Measurements from ENCODE around the gene DYNLT2.
"Not testable (repeated sequence)": the region's sequence is repeated elsewhere in the genome, so short reads cannot be mapped to it uniquely, and the experiment has no call there.

DYNLT2 gene

DNA sequence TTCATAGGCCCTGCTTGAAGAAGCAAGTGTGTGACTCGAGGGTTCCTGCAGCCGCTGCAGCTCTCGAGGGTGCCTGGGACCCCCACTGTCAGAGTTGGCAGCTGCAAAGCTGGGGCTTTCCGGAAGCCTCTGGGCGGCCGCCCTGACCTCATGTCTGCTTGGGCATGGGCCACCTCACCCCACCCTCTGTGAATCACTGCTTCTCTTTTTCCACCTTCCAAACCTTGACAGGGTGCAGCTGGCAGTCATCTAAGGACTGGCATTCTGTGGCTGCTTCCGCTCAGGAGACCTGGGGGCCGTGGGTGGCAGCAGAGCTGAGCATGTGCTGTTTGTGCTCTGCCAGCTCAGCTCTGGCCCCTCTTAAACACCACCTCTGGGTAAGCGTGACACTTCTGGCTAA, 32.0 kb upstream of the DYNLT2 start:
- DNase-seq: no peak

DNA sequence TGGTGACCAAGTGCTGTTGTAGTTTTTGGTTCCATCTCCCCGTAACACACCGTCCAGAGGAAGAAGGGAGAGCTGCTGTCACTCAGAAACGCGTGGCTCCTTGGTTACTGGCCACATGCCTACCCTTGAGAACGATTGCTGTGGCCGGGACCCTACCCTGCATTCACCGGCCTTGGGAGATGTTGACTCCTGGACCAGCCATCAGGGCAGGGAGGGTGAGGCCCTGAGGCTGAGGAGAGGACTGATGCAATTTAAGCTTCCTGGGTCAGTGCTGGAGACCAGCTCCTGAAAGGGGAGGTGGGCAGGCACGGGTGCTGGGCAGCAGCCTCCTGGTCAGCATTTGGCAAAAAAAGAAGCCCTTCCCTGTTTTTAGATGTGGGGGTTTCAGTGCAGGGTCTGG, 31.6 kb upstream of the DYNLT2 start:
- no peak for DNase-seq

- DNase-seq: no peak
Measured at GRCh38 chr6:169780571-169781091, 29.3 kb upstream of the DYNLT2 start.

GRCh38 chr6:169779896-169780295, 28.5 kb upstream of the DYNLT2 start:
- no peak for DNase-seq

- no peak for DNase-seq
Measured at GRCh38 chr6:169779092-169779815, 27.9 kb upstream of the DYNLT2 start.

- no peak for DNase-seq
Measured at GRCh38 chr6:169778646-169779045, 27.3 kb upstream of the DYNLT2 start.

- no peak for DNase-seq
Measured at GRCh38 chr6:169777896-169778295, 26.5 kb upstream of the DYNLT2 start.

DNA sequence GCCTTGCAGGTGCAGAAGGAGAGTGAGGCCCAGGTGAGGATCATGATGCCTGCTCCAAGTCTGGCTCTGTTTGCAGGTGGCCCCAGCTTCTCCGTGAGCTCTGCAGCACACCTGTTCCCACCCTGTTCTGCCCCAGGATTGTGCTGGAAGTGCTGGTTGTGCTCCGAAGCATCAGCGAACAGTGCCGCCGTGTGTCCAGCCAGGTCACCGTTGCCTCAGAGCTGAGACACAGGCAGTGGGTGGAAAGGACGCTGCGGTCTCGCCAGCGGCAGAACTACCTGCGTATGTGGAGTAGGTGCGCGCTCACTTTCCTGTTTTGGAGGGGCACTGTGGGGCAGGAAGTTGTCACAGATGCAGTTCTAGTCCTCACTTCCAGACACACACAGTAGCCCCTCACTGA, 25.0 kb upstream of the DYNLT2 start:
- DNase-seq: no peak

GRCh38 chr6:169775321-169775720, 23.9 kb upstream of the DYNLT2 start:
- no peak for DNase-seq

DNA sequence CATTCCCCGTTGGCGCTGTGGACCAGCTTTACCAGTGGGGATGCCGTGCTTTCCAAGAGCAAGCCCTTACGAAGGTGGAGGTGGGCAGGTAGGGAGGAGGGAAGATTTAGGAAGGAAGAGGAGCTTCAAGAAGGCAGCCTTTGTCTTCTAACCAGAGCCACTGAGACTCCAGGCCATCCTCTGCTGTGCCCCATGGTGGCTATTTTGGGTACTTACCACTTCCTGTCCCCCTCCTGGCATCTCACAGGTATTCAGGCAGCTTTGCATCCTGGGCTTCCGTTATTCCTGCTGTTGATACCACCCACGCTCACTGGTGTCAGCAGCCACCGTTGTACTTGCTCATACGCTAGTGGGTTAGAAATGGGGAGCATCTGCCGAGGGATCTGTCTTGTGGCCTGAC, 23.0 kb upstream of the DYNLT2 start:
- no peak for DNase-seq

DNA sequence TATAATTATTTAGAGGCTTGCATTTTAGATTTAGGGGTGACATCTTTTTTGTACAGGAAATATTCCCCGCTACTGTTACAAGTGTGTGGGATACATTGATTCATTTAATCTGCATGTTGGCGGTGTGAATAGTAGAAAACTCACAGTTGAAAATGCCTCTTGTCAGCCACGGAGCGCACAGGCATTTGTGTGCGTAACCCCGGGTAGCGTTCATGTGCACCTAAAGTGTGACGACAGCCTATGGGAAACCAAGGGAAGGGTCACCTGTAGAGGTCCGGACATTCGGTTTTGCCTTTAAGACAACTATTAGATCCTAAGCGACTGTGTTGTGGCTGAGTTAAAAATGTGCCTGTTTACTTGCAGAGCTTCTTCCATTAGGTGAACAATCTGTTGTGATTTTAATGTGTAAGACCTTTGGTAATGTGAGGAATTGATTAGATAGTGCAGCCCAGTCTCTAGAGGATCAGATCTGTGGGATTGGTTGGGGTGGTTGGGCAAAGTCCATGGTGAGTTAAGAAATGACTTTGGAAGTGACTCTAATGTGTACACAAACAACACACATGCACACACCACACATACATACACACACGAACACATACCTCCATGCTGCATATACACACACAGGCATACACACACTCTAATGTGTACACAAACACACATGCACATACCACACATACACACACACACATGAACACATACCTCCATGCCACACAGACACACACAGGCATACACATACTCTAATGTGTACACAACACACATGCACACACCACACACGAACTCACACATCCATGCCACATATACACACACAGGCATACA, 15.8 kb upstream of the DYNLT2 start:
- no peak for DNase-seq

DNA sequence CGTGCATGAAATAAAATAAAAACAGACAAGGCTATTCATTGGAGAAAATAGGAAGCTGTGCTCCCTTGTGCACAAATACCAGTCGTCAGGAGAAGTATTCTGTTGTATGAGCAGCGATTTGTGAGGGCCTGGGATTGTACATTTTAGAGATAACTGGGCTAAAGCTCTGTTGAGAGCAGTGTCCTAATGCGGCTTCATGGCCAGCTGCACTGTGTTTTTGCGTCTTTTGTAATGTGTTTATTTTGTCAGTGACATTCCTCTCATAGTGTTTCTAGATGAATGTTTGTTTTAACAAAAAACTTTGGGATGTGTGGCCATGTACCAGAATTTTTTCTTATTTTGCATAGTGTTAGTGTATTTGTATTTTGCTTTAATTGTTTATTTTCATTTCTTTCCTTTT, 14.9 kb upstream of the DYNLT2 start:
- DNase-seq: no peak

DNA sequence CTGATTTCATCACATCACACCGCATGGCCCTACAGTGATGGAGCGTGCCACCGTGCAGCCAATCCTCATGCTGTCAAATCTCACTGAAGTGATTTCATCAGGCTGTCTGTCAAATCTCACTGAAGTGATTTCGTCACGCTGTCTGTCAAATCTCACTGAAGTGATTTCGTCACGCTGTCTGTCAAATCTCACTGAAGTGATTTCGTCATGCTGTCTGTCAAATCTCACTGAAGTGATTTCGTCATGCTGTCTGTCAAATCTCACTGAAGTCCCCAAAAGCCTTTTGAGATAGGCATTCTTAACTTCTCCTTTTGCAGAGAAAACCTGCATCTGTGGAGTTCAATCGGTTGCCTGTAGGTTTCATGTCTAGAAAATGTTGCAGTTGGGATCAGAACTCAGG, 14.4 kb upstream of the DYNLT2 start:
- DNase-seq: not testable (repeated sequence)

GRCh38 chr6:169763881-169764280, 12.5 kb upstream of the DYNLT2 start:
- DNase-seq: no peak

- no peak for DNase-seq
Measured at GRCh38 chr6:169763308-169763707, 11.9 kb upstream of the DYNLT2 start.

GRCh38 chr6:169755162-169755561, 3.8 kb upstream of the DYNLT2 start:
- no peak for DNase-seq

DNA sequence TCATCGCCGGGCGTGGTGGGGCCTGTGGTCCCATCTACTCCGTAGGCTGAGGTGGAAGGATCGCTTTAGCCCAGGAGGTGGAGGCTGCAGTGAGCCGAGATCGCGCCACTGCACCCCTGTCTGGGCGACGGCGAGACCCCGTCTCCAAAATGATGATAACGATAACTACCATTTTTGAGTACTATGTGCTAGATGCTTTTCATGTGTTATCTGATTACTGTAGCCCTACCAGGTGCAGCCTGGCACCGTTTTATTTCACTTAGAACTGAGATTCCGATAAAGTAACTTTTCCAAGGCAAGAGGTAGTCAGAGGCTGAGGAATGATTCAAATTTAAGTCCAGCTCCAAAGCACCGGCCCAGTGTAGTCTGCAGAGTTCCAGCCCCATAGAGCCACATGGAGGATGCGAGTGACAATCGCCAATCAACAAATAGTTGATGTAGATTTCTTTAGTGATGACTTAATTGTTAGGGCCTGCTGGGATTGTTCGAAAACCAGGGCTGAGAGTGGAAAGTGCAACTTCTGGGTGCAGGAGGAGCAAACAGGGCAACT, 777 bp upstream of the DYNLT2 start:
- no peak for DNase-seq

DNA sequence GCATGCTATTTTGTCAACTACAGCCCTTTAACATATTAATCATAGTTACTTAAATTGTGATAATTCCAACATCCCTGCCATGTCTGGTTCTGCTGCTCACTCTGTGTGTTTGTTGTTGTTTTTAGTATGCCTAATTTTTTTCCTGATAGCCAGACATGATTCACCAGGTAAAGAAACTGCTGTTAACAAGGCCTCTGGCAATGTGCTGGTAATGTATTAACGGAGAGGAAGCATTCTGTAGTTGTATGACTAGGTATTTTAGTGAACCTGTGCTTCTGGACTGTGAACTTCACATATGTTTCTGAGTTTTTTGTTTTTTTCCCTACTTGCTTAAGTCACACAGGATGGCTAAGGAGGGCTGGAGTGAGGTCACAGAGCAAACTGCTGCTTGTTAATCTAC, 4.8 kb downstream of the DYNLT2 start:
- no peak for DNase-seq

DNA sequence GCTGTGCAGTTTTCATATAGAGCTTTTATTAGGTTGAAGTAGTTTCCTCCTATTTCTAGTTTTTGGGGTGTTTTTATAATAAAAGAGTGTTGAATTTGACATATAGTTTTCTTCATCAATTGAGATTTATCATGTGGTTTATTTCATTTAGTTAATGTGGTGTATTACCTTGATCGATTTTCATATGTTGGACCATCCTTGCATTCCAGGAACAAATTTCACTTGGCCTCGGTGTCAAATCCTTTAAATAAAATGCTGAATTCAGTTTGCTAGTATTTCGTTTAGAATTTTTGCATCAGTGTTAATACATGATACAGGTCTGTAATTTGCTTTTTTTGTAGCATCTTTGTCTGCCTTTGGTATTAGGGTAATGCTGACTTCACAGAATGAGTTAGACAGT, 6.0 kb downstream of the DYNLT2 start:
- DNase-seq: no peak

DNA sequence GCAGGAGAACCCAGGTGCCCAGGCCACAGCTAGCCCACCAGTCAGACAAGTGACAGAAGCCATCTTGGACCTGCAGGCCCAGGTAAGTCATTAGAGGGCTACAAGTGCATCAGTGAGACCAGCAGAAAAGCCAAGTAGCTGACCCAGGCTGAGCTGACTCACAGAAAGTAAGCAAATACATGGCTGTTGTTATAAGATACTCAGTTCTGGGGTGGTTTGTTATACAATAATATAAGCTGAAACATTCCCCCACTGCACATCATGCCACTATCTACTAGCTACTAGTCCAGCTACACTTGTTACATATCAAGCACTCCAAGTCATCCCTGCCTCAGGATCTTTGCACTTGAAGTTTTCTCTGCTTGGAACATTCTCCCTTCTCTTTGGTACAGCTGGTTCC, 10.0 kb downstream of the DYNLT2 start:
- DNase-seq: no peak

GRCh38 chr6:169738976-169739529, 12.3 kb downstream of the DYNLT2 start:
- DNase-seq: no peak

GRCh38 chr6:169738204-169738975, 13.0 kb downstream of the DYNLT2 start:
- DNase-seq: no peak

DNA sequence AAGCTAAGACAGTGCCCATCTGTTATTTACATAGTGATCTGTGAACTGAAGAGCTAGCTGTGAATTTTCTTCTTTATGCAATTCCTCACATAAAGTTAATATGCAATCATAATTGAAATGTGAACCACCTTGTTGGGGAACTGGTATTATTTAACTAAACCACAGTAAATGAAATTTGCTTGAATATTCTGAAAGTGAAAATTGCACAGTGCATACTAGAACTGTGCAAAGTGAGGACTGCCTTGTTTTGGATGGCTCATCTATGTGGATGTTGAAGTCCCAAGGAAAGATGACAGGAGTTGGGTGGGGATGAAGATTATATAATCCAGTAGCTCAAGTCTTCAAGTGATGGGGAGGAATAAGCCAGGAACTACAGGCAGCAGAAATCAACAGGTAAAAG, 21.4 kb downstream of the DYNLT2 start:
- DNase-seq: no peak

Data from activated CD8-positive, alpha-beta memory T cell treated with anti-CD3 and anti-CD28 coated beads, Interleukin-2, amount 50 U/mL, for 4 hours (primary cell).